OCI-LY1 (cell line): ENCODE results near the gene EIF4EBP3.

Source experiments
- H2AFZ ChIP-seq: fragments of 200-600 bp; sonication (generic), shearing (Covaris generic); 2 replicates; pipeline ENCODE4 v1.6.0; 2014; ENCODE audit warnings: antibody characterized with exemption, mild to moderate bottlenecking, low read length
- H3F3A ChIP-seq: fragments of 200-600 bp; sonication (generic), shearing (Covaris generic); 2 replicates; pipeline ENCODE4 v1.6.0; 2014; ENCODE audit warnings: mild to moderate bottlenecking, antibody characterized with exemption, low read length, moderate library complexity; ENCODE audit not compliant: insufficient read depth
- H3K27ac ChIP-seq: fragments of 200-600 bp; sonication (generic); 2 replicates; pipeline ENCODE4 v1.5.1; 2014; ENCODE audit warnings: low read length, mixed run types, mild to moderate bottlenecking, low read depth; ENCODE audit not compliant: poor library complexity, severe bottlenecking
- H3K27me3 ChIP-seq: fragments of 200-600 bp; sonication (generic); 2 replicates; pipeline ENCODE4 v1.6.0; 2014; ENCODE audit warnings: antibody characterized with exemption, mild to moderate bottlenecking, low read length, moderate library complexity; ENCODE audit not compliant: insufficient read depth
- H3K36me3 ChIP-seq: fragments of 200-600 bp; sonication (generic); 2 replicates; pipeline ENCODE4 v1.6.1; 2014; ENCODE audit warnings: mild to moderate bottlenecking, antibody characterized with exemption, low read length, moderate library complexity, mixed read lengths; ENCODE audit not compliant: insufficient read depth
- H3K4me1 ChIP-seq: fragments of 200-600 bp; sonication (generic); 2 replicates; pipeline ENCODE4 v1.5.1; 2014; ENCODE audit warnings: mild to moderate bottlenecking, low read length, moderate library complexity; ENCODE audit not compliant: insufficient read depth, severe bottlenecking
- H3K4me2 ChIP-seq: fragments of 200-600 bp; sonication (generic), shearing (Covaris generic); 2 replicates; pipeline ENCODE4 v1.6.1; 2014; ENCODE audit warnings: low read length
- H3K4me3 ChIP-seq: fragments of 200-600 bp; sonication (generic); 2 replicates; pipeline ENCODE4 v1.5.1; 2014; ENCODE audit warnings: low read length, low read depth, mild to moderate bottlenecking, mixed read lengths; ENCODE audit not compliant: poor library complexity, severe bottlenecking
- H3K79me2 ChIP-seq: fragments of 200-600 bp; shearing (Covaris generic); 2 replicates; pipeline ENCODE4 v1.6.1; 2016; ENCODE audit warnings: mixed run types, low read length, mixed read lengths; ENCODE audit not compliant: insufficient read depth
- H3K9ac ChIP-seq: fragments of 200-600 bp; sonication (generic), shearing (Covaris generic); 2 replicates; pipeline ENCODE4 v1.6.1; 2014; ENCODE audit warnings: mild to moderate bottlenecking, low read length, mixed read lengths
- H3K9me2 ChIP-seq: fragments of 200-600 bp; sonication (generic), shearing (Covaris generic); 2 replicates; pipeline ENCODE4 v1.6.1; 2014; ENCODE audit warnings: low read depth, mild to moderate bottlenecking, low read length, mixed read lengths
- H3K9me3 ChIP-seq: fragments of 200-600 bp; shearing (Covaris generic); 2 replicates; pipeline ENCODE4 v1.6.1; 2014; ENCODE audit warnings: low read length, mixed read lengths
- H4K20me1 ChIP-seq: fragments of 200-600 bp; sonication (generic), shearing (Covaris generic); 2 replicates; pipeline ENCODE4 v1.6.0; 2016; ENCODE audit warnings: mild to moderate bottlenecking, low read length; ENCODE audit not compliant: insufficient read depth
- EZH2 ChIP-seq: fragments of 200-600 bp; sonication (generic), shearing (Covaris generic); IDR thresholded peaks from 2 replicates; pipeline ENCODE4 v1.8.0; 2017; ENCODE audit warnings: borderline replicate concordance, mixed run types, mild to moderate bottlenecking, antibody characterized with exemption, low read length, moderate library complexity, mixed read lengths
- TF ChIP-seq, protein P1 (sequence below): fragments of 200-600 bp; sonication (generic), shearing (Covaris generic); IDR thresholded peaks from 2 replicates; pipeline ENCODE4 v1.5.1; 2017; ENCODE audit warnings: mild to moderate bottlenecking, antibody characterized with exemption, low read length, moderate library complexity, mixed read lengths

Gene EIF4EBP3

DNA sequence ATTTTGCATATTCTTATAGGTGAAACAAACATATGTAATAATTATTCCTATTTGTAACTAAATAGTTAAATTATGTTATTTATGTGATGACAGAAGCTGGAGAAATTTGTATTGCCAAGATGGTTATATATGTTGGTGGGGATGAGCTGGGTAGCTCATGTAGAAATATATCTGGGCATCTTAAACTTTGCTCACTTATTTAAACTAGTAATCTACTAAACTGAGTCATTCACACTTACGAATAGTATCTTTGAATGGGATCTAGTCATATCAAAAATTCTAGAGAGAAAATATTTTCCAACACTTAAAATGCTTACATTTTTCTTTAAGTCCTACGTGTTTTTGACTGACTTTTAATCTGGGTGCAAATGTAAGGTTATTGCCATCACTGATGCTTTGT lies 44.6 kb upstream of the EIF4EBP3 start:
- no peaks in the 10 kb centered on the region for H3K9me2 ChIP-seq
- H3K9ac ChIP-seq, result no peak overlapping the region
- H4K20me1 ChIP-seq, result no peaks in the 10 kb centered on the region
- H3K27me3 ChIP-seq, result no peaks in the 10 kb centered on the region
- peaks cover 52% of the 10 kb centered on the region for H3K36me3 ChIP-seq
- no peak overlapping the region for H3K4me3 ChIP-seq
- no peak overlapping the region for H3K27ac ChIP-seq
- H3K9me3 ChIP-seq, result no peaks in the 10 kb centered on the region
- no peaks in the 10 kb centered on the region for H3K4me1 ChIP-seq
- 0 out of 2 replicates have a peak, but pooled peaks cover 5% of the 10 kb centered on the region for H3F3A ChIP-seq
- no peak overlapping the region for H3K4me2 ChIP-seq
- no peak overlapping the region for H2AFZ ChIP-seq
- H3K79me2 ChIP-seq, result no peaks in the 10 kb centered on the region
- TF ChIP-seq EZH2, result no peak
- TF ChIP-seq, protein P1, sequence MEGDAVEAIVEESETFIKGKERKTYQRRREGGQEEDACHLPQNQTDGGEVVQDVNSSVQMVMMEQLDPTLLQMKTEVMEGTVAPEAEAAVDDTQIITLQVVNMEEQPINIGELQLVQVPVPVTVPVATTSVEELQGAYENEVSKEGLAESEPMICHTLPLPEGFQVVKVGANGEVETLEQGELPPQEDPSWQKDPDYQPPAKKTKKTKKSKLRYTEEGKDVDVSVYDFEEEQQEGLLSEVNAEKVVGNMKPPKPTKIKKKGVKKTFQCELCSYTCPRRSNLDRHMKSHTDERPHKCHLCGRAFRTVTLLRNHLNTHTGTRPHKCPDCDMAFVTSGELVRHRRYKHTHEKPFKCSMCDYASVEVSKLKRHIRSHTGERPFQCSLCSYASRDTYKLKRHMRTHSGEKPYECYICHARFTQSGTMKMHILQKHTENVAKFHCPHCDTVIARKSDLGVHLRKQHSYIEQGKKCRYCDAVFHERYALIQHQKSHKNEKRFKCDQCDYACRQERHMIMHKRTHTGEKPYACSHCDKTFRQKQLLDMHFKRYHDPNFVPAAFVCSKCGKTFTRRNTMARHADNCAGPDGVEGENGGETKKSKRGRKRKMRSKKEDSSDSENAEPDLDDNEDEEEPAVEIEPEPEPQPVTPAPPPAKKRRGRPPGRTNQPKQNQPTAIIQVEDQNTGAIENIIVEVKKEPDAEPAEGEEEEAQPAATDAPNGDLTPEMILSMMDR, result no peak

GRCh38 chr5:140509898-140510297 lies 37.6 kb upstream of the EIF4EBP3 start:
- no peaks in the 10 kb centered on the region for H4K20me1 ChIP-seq
- H3K4me1 ChIP-seq, result no peaks in the 10 kb centered on the region
- no peak for TF ChIP-seq EZH2
- TF ChIP-seq, protein P1, result no peak
- H3K9me3 ChIP-seq, result no peaks in the 10 kb centered on the region
- no peak overlapping the region for H2AFZ ChIP-seq
- H3K4me2 ChIP-seq, result no peak overlapping the region
- no peaks in the 10 kb centered on the region for H3K9me2 ChIP-seq
- peaks cover 98% of the 10 kb centered on the region for H3K36me3 ChIP-seq
- H3F3A ChIP-seq, result no peaks in the 10 kb centered on the region
- H3K27ac ChIP-seq, result no peak overlapping the region
- no peaks in the 10 kb centered on the region for H3K79me2 ChIP-seq
- no peaks in the 10 kb centered on the region for H3K27me3 ChIP-seq
- H3K9ac ChIP-seq, result no peak overlapping the region
- no peak overlapping the region for H3K4me3 ChIP-seq

- Histone ChIP-seq H3K36me3 (peaks cover 74% of the 10 kb centered on the region), H4K20me1 (no peaks in the 10 kb centered on the region), H2AFZ (no peak overlapping the region), H3K4me2 (no peak overlapping the region), H3K4me1 (no peaks in the 10 kb centered on the region), H3K9me2 (no peaks in the 10 kb centered on the region), H3F3A (no peaks in the 10 kb centered on the region), H3K27ac (no peak overlapping the region), H3K4me3 (no peak overlapping the region), H3K9me3 (no peaks in the 10 kb centered on the region), H3K27me3 (no peaks in the 10 kb centered on the region), H3K79me2 (no peaks in the 10 kb centered on the region), H3K9ac (no peak overlapping the region)
- TF ChIP-seq, protein P1, result no peak
- no peak for TF ChIP-seq EZH2
Observed at GRCh38 chr5:140513124-140513523, 34.3 kb upstream of the EIF4EBP3 start.
